Measurements from ENCODE around the gene TM2D3.

DNA sequence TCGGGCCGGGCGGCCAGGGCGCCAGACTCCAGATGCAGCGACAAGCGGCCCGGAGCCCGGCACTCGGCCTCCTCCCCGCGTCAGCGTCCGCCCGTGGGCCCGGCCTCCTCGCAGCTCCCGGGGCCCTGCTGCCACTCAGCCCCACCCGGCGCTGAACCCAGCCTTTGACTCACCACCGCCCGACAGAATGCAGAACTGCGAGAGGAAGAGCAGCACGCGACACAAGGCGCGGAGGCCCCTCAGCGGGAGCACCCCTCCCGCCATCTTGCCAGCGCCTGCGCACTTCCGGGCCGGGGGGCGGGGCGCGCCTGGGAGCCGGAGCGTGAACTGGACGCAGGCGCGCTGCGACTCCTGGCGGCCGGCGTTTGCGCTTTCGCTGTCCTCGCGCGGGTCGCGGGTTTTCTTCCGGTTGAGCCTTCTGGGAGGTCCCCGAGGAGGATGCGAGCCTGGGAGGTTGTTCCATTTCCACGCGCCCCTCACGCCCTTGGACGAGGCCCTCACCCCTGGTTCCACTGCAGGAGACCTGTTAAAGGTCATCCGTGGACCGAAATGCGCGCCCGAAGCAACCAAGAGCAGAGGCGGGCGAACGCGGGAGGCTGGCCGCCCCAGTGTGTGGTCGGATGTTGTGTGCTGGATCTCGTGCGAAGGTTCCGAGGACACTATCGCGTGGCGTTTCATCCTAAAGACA lies at the start of gene TM2D3:
- TF ChIP-seq POLR2AphosphoS5 (IDR thresholded peaks at IDR 0.05) (peak; percentile 98), EP300 (IDR thresholded peaks at IDR 0.05) (no peak)

Measured in esophagus muscularis mucosa (tissue), 3 donors.